Stomach (tissue), 4 donors: Measurements from ENCODE around the gene NALCN.

Experiments used
- CTCF ChIP-seq, 7 experiments: fragments of 450-650 bp in 4 of 7; fragments of 200-600 bp in 3 of 7; sonication (generic) in 3 of 7; IDR thresholded peaks; one replicate each; pipeline ENCODE4 v1.5.1; 2016 to 2019; ENCODE audit warnings: antibody characterized with exemption in 7 of 7, control low read depth in 2 of 7, mild to moderate bottlenecking in 1 of 7
- EP300 ChIP-seq: sonication (generic); formaldehyde crosslinking; IDR thresholded peaks from one replicate; pipeline ENCODE4 v1.6.1; 2017; ENCODE audit warnings: antibody characterized with exemption
- POLR2AphosphoS5 ChIP-seq, 3 donors: sonication (generic); formaldehyde crosslinking; IDR thresholded peaks; one replicate each; pipeline ENCODE4 v1.6.1; 2016; ENCODE audit warnings: antibody characterized with exemption in 3 of 3

DNA sequence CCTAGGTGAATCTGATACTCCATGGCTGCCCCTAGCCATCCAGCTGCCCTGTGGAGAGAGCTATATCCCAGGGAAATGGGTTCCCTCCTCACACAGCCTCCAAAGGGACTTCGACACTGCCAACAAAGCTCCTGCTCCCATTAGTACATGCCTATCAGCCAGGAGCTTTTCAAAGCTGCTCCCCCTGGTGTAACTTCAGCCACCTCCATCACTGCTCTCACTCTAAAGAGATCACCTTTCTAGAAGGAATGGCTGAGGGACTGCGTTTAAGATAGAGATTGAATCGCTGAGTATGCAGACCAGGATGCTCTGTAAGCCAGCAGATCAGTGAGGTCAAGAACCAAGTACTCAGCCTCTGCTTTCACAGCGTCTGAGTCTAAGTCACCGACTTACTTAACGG is 213.7 kb downstream of the NALCN start:
- TF ChIP-seq CTCF (IDR thresholded peaks at IDR 0.05) (no peak), POLR2AphosphoS5 (IDR thresholded peaks at IDR 0.05) (no peak), EP300 (no peak)
